NCI-H1930 (cell line): ENCODE measurements around the gene LENEP.

Experiments
- DNase-seq, 2 experiments: peaks; one replicate each; lab custom pipeline; 2025; lab: John Stamatoyannopoulos, UW

LENEP gene

DNA sequence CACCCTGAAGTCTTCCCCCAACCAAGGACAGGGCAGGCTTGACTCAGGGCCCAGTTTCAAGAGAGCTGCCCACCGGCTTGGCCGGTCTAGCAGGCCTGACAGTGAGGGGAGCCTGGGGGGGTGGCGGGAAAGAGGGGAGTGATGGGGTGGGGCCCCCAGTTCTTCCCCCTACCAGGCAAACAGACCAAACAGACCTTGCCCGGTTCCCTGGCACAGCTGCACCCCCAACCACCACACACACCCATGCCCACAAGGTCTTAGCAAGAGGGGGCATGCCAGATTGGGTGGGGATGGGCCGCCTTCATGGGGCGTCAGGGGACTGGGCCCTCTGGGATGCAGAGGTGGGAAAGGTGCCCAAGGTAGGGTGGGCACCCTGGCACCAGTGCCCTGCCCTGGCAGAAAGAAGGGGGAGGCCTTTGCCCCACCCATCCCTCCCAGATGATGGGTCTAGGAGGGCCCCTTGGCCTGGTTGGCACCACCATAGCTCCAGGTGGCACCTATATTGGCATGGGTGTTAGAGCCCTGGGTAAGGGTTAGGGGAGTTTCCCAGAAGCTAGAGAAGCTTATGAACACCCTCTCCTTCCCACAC, 18.1 kb downstream of the LENEP start:
- DNase-seq = no peak

DNA sequence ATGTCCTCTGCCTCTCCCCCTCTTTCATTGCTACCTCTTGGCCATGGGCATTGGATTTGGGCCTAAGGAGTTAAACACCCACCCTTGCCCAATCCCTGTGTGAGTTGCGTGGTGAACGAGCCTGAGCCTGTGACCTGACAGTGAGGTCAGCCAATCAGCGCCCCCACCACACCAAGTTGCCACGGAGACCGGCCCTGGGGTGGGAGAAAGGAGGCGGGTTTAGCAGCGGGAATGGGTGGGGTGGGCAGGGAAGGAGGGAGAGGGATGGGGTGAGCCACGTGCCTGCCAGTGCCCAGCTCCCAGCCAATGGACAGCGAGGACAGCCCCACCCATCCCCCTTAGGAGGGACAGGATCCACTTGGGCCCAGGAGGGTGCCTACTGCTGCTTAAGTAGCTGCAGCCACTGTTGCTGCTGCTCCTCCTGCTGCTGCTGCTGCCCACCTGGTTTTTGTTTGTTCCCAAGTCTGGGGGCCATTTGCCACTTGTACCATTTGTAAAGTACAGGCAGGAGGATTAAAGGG, 18.7 kb downstream of the LENEP start:
- DNase-seq = no peak

DNA sequence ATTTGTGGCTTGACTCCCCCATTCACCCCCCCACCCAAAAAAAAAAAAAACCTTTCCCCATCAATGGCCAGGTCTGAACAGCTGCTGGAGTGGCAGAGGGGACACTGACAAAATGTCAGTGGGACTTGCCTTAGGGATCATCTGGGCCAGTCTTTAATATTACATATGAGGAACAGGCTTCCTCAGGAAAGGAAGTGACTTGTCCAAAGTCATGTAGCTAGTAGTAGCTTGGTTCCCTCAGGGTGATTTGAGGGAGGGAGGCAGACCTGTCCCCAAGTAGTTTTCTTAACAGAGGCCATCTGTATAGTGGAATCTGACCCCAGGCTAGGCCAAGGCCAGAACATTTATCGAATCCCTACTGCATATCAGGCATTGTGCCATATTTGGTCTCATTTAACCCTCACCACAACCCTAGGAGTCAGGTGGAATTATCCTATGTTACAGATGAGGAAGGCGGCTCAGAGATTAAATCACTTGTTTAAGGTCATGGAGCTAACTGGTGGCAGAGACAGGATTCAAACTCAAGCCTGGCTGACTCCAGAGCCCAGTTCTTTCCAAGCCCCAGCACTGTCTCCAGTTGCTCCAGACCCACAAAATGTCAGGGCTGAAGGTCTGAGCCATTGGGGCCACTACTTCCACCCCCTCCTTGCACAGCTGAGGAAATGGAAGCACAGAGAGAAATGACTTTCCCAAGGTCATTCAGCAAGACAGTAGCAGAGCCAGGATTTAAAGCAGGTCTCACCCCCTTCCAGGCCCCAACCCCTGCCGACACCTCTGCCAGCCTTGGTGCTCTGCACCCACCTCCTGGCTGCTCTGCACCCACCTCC, 19.6 kb downstream of the LENEP start:
- no peak for DNase-seq

DNA sequence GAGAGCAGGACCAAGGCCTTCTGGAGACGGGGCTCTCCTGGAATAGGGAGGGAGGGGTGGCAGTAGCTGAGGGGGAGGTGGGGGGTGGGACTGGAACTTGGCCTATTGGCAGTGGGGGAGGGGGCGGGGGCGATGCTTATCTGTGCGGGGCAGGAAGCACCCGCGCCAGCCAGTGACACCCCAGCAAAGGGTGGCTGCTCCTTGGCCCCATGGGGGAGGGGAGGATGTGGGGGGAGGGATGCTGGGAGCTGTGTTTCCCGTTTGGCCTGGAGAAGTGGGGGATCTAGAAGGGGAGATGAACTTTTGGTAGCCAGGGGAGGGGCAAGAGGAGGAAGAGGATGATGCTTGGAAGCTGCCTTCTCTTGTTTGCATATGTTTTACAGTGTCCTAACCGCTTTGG, 20.2 kb downstream of the LENEP start:
- DNase-seq = no peak

DNA sequence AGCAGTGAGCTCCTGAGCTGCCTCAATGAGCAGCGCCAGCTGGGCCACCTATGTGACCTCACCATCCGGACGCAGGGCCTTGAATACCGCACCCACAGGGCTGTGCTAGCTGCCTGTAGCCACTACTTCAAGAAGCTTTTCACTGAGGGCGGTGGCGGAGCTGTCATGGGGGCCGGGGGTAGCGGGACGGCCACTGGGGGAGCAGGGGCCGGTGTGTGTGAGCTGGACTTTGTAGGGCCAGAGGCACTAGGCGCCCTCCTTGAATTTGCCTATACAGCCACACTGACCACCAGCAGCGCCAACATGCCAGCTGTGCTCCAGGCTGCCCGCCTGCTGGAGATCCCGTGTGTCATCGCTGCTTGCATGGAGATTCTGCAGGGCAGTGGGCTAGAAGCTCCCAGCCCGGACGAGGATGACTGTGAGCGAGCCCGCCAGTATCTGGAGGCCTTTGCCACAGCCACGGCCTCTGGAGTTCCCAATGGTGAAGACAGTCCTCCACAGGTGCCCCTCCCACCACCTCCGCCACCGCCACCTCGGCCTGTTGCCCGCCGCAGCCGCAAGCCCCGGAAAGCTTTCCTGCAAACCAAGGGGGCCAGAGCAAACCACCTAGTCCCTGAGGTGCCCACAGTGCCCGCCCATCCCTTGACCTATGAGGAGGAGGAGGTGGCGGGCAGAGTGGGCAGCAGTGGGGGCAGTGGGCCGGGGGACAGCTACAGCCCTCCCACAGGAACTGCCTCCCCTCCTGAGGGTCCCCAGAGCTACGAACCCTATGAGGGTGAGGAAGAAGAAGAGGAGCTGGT, 21.5 kb downstream of the LENEP start:
- no peak for DNase-seq

DNA sequence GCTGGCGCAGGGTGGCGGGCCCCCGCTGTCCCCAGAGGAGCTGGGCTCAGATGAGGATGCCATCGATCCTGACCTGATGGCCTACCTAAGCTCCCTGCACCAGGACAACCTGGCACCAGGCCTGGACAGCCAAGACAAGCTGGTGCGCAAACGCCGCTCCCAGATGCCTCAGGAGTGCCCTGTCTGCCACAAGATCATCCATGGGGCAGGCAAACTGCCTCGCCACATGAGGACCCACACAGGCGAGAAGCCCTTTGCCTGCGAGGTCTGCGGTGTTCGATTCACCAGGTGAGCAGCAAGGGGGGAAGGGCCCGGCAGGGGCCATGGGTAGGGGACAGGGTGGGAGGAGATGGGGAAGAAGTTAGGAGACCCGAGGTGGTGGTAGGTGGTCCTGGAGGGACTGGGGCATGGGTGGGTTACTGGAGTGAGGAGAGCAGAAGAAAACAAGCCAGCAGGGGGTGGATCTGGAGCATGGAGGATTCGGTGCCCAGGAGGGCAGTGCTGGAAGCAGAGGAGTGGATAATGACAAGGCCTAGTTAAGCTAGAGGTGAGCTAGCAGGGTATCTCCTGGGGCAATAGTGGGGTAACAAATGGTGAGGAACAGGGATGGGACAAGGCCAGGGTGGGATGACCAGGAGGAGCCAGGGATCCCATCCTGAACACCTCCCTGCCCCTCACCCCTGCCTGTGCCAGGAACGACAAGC, 22.3 kb downstream of the LENEP start:
- no peak for DNase-seq

DNA sequence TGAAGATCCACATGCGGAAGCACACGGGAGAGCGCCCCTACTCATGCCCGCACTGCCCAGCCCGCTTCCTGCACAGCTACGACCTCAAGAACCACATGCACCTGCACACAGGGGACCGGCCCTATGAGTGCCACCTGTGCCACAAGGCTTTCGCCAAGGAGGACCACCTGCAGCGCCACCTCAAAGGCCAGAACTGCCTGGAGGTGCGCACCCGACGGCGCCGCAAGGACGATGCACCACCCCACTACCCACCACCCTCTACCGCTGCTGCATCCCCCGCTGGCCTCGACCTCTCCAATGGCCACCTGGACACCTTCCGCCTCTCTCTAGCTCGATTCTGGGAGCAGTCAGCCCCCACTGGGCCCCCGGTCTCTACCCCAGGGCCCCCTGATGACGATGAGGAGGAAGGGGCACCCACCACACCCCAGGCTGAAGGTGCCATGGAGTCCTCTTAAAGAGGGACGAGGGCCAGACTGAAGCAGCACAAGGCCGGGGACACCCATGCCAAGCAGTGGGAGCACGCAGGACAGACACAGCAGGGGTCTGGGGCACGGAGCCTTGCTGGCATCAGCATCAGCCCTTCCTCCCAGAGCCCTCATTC, 22.9 kb downstream of the LENEP start:
- no peak for DNase-seq

DNA sequence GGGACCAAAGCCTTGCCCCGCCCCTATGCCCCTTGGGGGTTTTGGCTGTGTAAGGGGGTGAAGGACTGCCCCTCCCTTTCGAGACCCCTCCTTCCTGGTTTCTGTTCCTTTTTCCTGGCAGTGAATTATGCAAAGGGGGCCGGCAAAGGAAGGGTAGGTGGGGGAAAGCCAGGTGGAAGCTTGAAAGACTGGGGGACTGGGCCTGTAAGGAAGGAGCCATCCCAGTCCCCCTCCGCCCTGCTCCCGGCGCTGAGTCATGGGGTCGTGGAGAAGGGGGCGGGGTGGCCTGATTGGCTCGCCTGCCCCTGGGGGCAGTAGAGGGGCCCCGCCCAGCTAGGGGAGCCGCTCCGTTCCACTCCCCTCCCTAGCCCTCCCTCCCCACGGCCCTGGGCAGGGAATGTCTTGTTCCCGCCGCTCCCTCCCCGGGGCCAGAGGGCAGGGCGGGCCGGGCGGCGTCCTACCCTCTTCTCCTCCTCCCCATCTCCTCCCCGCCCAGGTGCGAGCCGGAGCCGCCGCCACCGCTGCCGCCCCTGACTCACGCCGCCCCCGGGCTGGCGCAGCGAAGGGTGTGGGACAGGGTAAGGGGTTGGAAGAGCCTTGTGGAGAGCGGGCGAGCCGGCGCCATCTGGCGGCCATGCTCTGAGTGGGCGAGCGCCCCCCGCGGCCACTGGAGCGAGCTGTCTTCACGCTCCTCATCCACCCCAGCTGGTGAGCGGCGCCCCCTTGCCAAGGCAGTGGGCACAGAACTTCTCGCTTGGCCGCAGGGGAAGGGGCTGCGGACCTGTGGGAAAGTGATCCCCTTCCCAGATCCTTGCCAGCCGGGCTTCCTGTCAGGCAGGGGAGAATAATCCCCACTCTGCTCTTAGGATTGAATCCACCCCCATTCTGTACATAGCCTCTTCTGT, 23.9 kb downstream of the LENEP start:
- peak; percentile 84 to 90 for DNase-seq

DNA sequence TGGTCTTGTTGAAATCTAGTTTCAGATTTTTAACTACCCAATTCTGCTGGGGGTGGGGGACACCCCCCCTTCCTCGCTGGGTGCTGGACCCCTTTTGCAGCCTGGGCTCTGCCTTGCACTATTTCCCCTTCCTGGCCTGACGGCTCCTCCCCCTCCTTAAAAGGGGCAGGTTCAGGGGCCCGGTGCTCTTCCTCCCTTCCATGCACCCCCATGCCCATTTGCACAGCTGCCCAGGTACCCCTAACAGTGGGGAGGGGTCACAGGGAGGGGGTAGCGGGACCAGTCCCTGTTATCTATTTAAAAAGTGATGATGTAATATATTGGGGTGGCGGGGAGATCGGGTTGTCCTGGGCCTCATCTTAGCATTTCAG, 24.5 kb downstream of the LENEP start:
- DNase-seq = no peak

DNA sequence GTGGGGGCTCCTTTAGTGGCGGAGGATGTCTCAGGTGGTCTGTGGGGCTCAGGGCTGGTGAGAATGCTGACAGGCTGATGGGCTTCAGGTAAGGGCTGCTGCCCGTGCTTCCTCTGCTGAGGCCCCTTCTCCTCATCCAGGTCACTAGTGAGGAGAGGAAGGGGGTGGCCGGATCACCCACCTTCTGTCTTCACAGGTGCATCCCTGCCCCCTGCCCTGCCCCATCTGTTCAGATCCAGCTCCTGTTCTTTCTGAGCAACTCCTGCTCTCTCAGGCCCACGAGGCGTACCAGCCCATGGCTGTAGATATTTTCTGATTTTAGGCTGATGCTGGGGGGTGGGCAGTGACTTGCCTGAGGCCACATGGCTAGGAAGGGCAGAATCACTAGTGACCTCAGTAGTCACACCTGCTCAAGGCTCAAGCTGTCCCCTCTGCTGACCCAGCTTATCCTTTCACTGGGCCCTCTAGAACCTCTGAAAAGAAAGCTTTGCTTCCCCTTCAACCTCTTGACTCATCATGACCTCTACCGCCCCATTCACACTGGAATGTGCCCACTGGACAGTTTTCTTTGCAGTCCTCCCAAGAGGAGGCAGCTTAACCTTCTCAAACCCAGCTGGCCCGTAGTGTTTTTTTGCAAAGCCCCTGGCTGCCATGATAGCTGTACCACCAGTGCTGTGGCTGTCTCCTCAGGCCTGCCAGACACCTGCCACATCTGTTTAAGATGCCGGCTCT, 25.4 kb downstream of the LENEP start:
- DNase-seq = no peak

DNA sequence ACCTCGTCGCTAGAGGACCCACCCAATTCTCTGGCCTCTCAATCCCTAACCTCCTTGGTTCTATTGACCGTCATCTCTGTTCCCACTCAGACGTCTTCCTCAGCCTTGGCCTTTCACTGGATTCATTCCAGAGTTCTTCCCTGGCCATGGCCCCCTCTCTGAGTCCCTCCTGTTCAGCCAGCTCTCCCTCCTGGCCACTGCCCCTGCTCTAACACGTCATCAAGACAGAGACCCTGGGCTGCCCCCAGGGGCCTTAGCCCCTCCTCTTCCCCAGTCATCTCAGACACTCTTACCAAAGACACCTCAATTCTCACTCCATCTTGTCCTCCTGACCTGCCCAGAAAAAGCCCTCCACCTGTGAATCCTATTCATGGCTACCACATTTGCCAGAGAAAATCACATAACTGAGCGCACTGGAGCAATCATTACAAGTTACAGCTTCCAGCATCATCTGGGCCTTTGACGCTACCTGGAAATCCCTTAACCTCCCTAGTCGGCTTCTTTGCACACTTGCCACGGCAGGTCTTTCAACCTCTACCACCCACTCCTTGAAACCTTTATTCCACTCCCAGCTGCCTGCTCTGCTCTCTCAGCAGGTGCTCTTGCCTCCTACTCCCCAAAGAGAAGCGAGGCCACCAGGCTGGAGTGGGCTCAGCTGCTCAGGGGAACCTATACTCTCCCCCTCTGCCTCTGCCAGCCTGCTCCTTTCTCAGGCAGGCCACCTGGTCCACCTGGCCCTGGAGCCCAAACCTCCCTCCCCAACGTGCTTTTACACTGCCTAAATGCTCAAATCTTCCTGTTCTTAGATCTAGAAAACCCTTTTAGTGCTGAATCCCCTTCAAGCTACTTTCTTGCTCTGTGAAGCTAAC, 26.2 kb downstream of the LENEP start:
- no peak for DNase-seq

DNA sequence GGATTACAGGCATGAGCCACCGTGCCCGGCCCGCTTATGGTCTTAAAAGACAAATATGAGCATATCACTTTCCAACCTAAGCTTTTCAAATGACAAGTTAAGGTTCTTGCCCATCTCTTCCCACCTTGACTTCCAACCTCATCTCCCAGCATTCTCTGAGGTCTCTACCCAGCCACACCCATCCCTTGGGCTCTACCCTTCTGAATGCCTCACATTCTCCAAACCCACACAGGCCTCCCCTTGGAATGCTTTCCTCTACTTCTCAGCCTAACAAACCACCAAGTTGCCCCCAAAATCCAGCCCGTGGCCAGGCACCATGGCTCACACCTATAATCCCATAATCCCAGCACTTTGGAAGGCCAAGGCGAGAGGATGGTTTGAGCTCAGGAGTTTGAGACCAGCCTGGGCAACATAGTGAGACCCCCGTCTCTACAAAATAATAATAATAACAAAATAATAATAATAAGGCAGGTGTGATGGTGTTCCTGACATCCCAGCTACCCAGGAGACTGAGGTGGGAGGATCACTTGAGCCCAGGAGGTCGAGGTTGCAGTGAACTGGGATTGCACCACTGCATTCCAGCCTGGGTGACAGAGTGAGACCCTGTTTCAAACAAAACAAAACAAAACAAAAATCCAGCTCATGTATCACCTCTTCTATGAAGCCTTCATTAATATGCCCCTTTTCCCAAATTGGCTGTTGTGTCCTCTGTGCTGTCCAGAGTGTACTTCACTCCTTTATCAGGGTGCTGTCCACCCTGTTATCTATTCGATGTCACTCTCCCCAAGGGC, 28.9 kb downstream of the LENEP start:
- no peak for DNase-seq

DNA sequence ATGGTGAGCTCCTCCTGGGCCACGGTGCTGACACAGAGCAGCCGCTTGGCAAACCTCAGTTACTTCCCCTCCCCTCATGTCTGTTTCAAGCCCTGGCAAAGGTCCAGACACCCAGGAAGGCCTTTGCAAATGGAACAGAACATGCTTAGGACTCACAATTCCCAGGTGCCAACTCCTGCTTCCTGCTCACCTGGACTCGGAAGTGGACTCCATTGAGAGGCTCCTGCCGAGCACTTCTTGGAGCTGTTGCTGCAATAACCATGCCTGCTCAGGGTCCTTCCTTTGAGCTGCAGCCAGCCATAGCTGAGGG, 29.5 kb downstream of the LENEP start:
- DNase-seq = no peak

DNA sequence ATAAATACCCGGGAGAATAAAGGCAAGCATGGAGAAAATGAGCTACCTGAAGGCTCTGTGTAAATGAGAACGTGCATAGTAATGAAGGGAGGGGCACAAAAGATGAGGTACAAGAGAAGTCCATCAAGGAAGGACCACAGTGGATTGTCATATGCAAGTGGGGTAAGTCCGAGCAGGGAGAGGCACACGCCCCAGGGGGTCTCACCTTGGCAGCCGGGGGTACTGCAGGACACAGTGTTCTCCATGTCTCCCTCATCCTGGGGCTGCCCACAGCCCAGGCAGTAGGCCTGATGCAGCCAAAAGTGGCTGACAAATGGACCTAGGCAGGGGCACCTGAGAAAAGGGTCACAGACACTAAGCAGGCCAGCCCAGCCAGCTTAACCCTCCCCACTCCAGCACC, 30.2 kb downstream of the LENEP start:
- no peak for DNase-seq

DNA sequence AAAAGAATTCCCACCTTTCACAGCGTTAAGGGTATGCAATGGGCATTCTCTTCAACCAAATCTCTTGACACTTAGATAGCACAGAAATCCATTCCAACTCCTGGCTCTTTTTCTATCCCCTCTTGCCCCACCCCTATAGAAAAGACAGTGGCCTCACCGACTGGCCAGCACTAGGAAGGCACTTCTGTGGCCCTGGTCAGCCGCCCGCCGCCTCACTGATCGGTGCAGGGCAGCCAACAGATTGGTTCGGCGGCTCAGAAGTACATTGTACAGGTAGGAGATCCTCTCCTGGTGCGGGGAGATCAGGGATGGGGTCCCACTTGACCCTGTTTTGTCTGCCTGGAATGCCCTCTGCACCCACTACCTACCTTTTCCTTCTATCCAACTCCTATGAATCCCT, 30.9 kb downstream of the LENEP start:
- DNase-seq = no peak

DNA sequence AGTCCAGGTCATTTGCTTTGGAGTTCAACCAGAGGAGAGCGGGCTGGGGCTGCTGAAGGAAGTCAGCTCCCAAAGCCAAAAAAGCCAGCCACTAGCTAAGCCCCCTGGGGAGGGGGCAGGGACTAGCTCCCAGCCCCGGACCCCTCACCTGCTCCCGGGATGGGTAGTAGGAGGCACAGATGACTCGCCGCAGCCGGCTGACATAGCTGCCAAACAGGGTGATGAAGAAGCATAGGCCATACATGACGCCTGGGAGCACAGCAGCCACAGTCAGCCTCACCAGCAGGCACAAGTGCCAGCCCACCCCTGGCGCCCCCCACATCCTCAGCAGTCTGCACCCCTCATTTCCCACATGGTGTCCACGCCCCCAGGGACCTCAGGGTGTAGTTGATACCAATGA, 32.8 kb downstream of the LENEP start:
- DNase-seq = no peak

DNA sequence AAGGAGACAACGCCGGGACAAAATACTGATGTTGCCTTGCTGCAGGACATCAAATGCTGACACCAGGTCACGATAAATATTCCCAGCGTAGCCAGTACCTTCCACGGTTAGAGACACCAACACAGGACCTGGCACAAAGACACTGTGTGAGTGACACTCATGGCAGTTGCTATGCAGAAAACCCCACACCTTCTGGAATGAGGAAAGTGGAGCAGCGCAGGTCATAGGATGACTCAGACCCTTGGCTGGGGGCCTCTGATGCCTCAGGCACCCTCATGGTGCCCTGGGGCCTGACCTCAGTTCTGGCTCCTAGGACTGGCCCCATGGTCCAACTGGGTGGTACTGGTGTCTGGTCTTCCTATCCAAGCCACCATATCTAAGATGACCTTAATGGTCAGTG, 33.2 kb downstream of the LENEP start:
- DNase-seq = no peak

DNA sequence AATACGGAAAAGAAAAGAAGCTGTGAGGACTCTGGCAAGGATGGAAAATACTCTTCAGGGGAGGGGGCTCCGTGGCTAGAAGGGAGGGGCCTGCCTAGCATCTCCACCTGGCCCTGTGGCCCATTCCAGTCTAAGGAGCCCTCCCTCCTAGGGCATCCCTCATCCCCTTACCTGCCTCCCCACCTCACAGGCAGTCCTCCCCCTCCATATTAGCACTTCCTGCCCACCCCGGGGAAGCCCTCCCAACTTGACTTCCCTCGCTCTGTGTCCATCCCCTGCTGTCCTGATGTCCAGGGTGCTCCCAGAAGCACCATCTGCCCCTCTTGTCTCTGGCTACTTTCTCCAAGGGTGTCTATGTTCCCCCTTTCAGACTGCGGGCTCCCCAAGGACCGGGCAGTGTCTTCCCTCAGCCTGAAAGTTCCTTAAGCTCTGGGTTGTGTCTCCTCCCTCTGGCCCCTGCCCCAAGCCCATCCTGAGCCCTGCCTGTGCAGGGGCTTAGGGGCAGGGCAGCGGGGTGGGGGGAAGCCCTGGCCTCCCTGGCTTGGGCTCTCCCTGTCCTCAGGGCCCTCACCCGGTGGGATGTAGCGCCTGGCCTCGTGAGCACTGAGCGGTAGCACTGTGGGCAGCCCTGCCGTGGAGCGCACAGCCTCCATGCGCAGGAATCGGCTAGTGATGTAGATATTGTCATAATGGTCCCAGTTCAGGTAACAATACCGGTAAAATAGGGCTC, 36.3 kb downstream of the LENEP start:
- DNase-seq = no peak
